Inflammatory macrophage (primary cell): ENCODE measurements around the gene RARB.

Experiments used
- DNase-seq, 2 donors: peaks; one replicate each; pipeline ENCODE4 v3.0.0-alpha.2; 2020 to 2022

Gene RARB

GRCh38 chr3:25581335-25581734 is 153.3 kb downstream of the RARB start:
- no peak for DNase-seq

- no peak for DNase-seq
These were observed 153.8 kb downstream of the RARB start for GRCh38 chr3:25581823-25582222.

- peak in 1 of 2 donors; percentile 52 for DNase-seq
These were observed 154.2 kb downstream of the RARB start for GRCh38 chr3:25582242-25582641.

GRCh38 chr3:25583343-25583742 is 155.3 kb downstream of the RARB start:
- DNase-seq: no peak

- DNase-seq: no peak
These were observed 156.1 kb downstream of the RARB start for GRCh38 chr3:25584011-25584789.

- DNase-seq: peak in 1 of 2 donors; percentile 22
These were observed 157.5 kb downstream of the RARB start for GRCh38 chr3:25585361-25586166.

- no peak for DNase-seq
These were observed 158.1 kb downstream of the RARB start for GRCh38 chr3:25586167-25586505.

GRCh38 chr3:25586553-25586952 is 158.5 kb downstream of the RARB start:
- DNase-seq: no peak

- DNase-seq: no peak
These were observed 159.0 kb downstream of the RARB start for GRCh38 chr3:25587094-25587493.

GRCh38 chr3:25587526-25587925 is 159.5 kb downstream of the RARB start:
- DNase-seq: no peak

- no peak for DNase-seq
These were observed 159.9 kb downstream of the RARB start for GRCh38 chr3:25587975-25588374.

GRCh38 chr3:25588441-25589103 is 160.5 kb downstream of the RARB start:
- no peak for DNase-seq

GRCh38 chr3:25589104-25589782 is 161.2 kb downstream of the RARB start:
- no peak for DNase-seq

- DNase-seq: no peak
These were observed 161.8 kb downstream of the RARB start for GRCh38 chr3:25589783-25590258.

GRCh38 chr3:25592510-25592968 is 164.5 kb downstream of the RARB start:
- DNase-seq: peak in 1 of 2 donors; percentile 23

- DNase-seq: no peak
These were observed 164.9 kb downstream of the RARB start for GRCh38 chr3:25593001-25593400.

- peak; percentile 41 to 64 for DNase-seq
These were observed 166.0 kb downstream of the RARB start for GRCh38 chr3:25594007-25594502.

- DNase-seq: no peak
These were observed 169.6 kb downstream of the RARB start for GRCh38 chr3:25597535-25598101.

GRCh38 chr3:25603703-25604102 is 175.6 kb downstream of the RARB start:
- DNase-seq: peak; percentile 88 to 91

- DNase-seq: peak; percentile 84 to 85
These were observed 176.2 kb downstream of the RARB start for GRCh38 chr3:25604107-25604805.

- DNase-seq: no peak
These were observed 182.1 kb downstream of the RARB start for GRCh38 chr3:25610167-25610566.
